ENCODE results near the gene JPH2.

DNA sequence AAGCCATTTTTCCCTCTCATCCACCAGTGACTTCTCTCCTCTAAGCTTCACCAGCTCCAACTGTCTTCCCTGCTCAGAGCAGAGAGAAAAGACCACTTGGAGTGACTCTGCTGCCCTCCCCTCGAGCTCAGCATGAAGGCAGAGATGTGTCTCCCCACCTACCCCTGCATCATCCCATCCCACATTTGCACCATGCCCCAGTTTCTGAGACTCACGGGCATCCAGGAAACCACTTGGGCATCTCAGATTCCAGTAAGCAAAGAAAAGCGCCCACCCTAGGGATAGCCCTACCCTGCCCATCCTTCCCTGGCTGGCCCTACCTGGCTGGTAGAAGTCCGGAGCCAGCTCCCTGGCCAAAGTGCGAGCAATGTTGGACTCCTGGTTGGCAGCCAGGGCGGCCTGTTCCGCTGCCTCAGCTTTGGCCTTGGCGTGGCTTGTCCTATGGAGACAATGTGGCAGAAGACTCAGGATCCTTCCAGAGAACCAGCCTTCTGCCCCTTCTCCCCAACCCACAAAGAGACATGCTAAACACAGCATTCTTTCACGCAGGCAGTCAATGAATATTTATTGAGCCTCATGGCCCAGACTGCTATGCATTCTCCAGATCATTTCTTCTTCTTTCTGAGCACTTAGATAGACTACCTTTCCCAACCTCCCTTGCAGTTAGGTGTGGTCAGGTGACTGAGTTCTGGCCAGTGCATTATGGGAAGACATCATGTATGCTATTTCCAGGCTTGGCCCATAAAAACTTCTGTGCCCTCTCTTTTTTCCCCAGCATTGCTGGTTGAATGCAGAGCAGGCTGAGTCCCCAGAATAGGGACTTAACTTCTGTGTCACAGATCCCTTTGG, 68.6 kb downstream of the JPH2 start:
- no peak for TF ChIP-seq POLR2A (IDR thresholded peaks at IDR 0.05; ENCODE audit: low read depth, low read length)
- TF ChIP-seq POLR2AphosphoS5 (IDR thresholded peaks at IDR 0.05; ENCODE audit: low read depth, low read length) = no peak
- no peak for TF ChIP-seq TAF1 (IDR thresholded peaks at IDR 0.05; ENCODE audit: borderline replicate concordance, low read depth, low read length)
